G401 (cell line): Measurements from ENCODE around the gene CXXC5. TPM values are rescaled to one million over a fixed set of nuclear protein-coding genes. Genes with fewer than 3 reads are reported as not detected.

Experiments used
- DNase-seq: peaks from one replicate; pipeline ENCODE4 v3.0.0-alpha.2; 2015; ENCODE audit warnings: low spot score
- in situ Hi-C: cut with HindIII; loops from 2 replicates; pipeline ENCODE4 v1.10.0; 2016; ENCODE audit warnings: low sequenced_read_pairs, mixed read lengths
- total RNA-seq: library from RNA; depleted of rRNA; stranded (reverse); fragments of >200 nt; shearing (Covaris generic); gene quantifications from 2 replicates; pipeline ENCODE4 v1.2.3, GENCODE V29; 2014

The CXXC5 gene
- total RNA-seq, 1 experiment from 2014 or later, result 280 TPM

DNA sequence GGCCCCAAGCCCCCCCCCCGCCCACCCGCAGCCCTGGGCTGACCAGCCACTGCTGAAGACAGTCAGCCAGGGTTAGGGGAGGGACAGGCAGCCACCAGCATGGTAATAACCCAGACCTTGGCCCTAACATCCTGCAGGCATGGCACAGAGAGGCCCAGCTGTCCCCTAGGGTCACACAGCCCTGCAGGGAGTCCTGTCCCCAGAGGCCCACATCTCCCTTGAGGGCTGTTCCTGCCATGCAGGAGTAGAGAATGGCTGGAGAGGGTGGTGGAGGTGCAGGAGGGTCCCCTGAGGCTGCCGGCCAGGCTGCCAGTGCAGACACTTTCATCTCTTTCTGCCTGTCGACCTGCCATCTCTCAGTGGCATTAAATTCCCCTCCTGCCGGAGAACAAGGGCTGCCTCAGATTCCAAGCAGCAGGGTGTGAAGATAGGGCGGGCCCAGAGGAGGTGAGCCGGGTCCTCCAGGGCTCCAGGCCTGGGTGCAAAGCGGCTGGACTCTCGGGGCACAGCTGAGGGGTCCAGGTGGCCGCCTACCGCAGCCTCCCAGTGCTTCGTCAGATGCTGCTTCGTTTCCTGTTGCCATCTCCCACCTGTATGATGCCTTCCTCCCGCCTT lies 40.0 kb downstream of the CXXC5 start:
- in situ Hi-C loops, result no loop called here
- DNase-seq, result no peak

DNA sequence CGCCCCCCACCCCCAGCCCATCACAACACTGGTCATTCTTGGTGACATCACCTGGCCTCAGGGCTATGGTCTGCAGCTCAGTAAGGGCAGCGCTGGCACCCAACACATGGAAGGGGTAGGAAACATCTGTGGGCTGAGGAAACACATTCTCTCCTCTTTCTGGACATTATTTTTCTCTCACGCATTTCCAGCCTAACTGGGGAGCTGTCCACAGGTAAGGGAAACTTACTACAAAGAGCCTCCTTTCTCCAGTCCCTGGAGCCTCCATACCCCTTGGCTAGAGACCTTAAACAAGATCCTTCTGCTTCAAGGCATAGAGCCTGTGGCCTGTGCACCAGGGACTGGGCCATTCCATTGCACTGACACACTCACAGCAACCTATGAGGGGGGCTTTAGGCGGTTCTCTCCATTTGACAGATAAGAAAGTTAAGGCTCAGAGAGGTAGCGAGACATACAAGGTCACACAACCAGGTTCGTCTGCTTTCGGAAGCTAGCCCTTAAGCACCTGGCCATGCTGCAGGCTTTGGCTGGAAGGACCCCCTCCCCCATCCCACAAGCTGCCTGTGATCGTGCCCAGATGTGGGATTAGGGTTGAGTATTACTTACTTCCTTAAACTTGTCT lies 40.7 kb downstream of the CXXC5 start:
- DNase-seq, result no peak

DNA sequence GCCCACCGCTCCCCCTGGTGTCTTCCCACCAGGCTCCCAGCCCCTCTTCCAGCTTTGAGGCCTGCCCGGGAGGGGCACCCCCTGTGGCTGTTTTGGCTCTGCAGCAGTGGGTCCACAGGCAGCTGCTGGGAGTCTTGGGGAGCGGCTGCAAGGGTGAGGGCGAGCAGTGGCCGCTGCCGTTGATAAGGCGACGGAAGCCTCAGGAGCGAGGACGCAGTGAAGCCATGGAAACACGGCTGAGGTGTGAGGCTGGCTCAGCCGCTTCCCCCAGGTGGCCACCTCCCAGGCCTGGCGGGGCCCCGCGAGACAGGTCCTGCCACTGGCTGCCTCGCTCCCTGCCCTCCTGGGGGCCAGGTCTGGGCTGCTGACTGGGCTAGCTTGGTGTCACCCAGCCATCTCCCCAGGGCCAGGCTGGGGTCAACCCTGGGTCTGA lies 41.5 kb downstream of the CXXC5 start:
- in situ Hi-C loops, result no loop called here
- DNase-seq, result no peak

More for the DNA sequence above, 40.7 kb downstream of the CXXC5 start:
- in situ Hi-C loops, result no loop called here

DNA sequence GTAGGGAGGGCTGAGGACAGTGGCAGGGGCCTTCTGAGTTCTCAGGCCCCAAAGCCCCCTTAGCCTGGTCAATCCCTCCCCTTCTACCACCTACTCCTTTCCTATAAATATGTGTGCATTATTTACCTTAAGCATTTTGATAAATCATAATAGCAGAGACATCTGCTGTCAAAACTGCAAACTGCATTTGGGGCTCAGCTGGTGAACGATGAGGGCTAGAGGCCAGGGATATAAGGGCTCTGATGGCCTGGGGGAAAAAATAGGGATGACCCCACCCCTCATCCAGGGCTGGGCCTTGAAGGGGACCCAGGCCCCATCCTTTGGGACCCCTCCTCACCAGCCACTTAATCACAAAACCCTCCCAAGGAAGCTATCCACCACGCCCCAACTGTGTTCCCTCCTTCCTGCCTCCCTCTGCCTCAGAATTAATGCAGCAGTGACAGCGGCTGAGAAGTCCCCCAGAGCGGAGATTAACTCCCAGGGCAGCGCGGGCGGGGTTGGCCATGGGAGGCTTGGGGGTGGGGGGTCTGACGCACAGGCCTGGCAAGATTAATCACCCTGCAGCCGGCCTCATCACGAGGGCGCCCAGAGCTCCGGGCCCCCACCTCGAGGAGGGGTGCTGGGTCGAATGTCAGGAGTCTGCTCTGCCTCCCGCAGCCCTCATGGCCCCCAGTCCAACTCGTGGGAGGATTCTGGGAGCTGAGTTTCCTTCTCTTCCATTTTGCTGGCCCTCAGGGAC lies 42.1 kb downstream of the CXXC5 start:
- DNase-seq, result no peak
- in situ Hi-C loops, result no loop called here

DNA sequence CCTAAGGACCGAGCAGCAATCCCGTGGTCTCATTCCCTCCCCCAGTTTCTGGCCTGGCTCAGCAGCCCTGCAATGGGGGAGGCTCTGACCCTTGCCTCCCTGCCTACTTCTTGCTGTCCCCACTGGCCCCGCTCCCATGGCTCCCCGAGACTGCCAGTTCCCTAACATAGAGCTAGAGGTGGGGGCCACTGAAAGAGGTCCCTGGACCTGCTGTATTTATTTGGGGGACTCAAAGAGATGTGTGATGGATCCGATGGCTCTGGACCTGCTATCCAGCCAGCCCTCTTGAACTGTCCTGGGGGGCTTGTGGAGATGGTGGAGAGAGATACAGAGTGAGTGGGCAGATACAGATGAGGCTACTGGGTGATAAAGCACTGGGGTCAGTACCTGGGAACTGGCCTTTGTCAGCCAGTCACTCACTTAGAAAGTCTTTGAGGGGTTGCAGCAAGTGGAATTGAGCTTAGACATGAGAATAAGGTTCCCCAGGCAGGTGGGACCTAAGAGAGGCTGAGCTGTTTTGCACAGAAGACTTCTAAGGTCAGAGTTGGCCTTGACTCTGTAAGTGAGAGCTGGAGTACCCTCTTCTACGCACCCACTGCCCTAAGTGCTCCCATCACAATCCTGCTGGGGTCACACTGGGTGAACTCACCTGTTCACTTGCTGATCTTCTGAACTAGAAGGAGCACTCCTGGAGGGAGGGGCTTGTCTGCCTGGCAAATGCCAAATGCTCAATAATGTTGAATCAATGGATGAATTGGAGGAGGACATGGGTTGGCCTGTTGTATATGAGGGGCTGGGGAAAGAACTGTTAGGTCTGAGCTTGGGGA lies 42.9 kb downstream of the CXXC5 start:
- in situ Hi-C loops, result no loop called here

DNA sequence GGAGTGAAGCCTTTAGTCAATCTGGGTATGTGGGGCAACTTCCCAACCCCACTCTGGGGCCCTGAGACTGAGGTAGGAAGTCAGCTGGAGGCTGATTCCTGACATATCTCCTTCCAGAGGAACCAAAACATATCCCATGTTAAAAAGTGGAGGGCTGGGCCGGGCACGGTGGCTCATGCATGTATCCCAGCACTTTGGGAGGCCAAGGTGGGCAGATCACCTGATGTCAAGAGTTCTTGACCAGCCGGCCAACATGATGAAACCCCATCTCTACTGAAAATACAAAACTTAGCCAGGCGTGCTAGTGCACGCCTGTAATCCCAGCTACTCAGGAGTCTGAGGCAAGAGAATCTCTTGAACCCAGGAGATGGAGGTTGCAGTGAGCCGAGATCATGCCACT lies 44.0 kb downstream of the CXXC5 start:
- in situ Hi-C loops, result no loop called here
- DNase-seq, result no peak

More for the DNA sequence above, 42.9 kb downstream of the CXXC5 start:
- no peak for DNase-seq

DNA sequence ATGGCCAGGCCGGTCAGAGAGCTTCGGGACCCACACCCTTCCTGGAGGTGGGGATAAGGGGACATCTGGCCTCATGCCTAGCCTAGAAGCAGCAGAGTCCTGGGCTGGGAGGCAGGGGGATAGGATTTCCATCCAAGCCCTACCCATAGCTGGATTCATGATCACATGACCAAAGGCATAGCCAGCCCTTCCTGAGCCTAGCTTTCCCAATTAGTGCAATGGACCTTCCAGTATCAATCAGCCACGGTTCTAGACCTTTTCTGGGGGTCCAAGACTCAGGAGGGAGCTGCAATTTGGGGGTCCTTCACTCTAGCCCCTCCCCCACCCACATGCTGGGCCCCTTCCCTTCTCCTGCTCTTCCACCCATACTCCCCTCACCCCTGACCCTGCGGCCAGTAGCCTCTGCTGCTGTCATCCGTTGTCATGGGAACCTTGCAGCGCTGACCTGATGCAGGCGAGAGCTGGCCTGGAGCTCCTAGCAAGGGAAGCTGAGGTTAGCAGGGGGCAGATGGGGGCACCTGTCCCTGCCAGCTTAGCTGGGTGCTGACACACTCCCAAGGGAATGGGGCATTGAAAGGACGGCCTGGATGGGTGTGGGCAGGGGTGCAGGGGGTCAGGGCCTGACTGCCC lies 44.6 kb downstream of the CXXC5 start:
- in situ Hi-C loops, result no loop called here
- DNase-seq, result no peak

DNA sequence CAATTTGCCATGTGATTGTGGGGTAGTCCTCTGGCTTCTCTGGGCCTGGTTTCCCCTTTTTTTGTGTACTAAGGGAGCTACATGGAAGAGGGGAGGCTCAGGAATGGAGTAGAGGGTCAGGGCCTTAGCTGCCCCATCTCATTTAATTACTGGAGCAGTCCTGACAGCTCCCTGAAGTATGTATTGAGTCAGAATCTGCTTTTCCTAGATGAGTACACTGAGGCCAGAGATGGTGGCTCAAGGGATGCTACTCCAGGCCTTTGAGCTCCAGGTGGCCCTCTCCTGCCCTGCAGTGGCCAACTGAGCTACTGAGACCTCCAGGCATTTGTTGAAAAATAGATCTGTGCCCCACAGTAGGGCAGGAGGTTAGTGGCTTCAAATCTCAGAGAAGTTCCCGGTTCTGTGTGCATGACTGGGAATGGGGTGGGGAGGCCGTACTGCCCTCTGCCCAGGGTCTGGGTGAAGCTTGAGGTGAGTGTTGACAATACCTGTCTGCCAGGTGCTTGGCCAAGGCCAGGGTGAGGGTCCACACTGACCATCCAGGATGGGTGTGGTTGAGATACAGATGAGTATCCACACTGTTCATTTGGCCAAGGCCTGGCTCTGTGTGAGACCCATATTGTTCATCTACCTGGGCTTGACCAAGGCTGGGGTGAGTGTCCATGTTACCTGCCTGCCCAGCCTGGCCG lies 45.7 kb downstream of the CXXC5 start:
- DNase-seq, result no peak
- in situ Hi-C loops, result no loop called here

DNA sequence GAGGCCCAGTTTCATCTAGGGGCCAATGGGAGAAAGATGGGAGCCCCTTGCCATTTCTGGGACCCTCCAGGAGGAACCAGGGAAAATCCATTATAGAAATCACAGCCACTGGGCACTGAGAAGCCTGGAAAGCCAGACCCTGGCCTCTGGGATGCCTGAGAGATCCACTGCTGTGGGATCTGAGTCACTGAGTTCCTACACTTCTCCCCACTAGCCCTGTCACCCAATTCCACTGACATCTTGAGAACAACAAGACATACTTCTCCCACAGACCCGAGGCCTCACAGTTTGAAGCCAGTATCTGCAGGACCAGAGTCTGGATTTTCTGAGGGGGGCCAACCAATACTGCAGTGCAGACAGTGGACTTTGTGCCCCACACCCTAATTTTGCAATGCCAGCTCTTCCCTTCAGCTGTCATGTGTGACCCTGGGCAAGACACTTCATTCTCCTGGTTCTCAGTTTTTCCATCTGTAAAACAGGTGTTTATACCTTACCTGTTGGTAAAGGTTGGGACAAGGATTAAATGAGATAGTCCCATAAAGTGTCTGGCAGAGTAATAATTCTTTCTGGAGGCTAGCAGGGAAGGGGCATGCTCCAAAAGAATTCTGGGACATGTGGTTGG lies 46.5 kb downstream of the CXXC5 start:
- in situ Hi-C loops, result no loop called here
- DNase-seq, result no peak

DNA sequence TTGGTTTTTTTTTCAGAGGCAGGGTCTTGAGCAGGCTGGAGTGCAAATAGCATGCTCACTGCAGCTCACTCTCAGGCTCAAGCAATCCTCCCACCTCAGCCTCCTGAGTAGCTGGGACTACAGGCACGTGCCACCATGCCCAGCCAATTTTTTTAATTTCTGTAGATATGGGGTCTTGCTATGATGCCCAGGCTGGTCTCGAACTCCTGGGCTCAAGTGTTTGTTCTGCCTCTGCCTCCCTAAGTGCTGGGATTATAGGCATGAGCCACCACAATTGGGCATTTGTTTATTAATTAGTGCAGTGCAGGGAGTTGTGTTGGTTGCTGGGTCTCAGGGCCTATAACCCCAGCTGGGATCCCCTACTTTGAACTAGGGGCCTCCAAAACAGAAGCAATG lies 47.0 kb downstream of the CXXC5 start:
- DNase-seq, result no peak
- in situ Hi-C loops, result no loop called here

DNA sequence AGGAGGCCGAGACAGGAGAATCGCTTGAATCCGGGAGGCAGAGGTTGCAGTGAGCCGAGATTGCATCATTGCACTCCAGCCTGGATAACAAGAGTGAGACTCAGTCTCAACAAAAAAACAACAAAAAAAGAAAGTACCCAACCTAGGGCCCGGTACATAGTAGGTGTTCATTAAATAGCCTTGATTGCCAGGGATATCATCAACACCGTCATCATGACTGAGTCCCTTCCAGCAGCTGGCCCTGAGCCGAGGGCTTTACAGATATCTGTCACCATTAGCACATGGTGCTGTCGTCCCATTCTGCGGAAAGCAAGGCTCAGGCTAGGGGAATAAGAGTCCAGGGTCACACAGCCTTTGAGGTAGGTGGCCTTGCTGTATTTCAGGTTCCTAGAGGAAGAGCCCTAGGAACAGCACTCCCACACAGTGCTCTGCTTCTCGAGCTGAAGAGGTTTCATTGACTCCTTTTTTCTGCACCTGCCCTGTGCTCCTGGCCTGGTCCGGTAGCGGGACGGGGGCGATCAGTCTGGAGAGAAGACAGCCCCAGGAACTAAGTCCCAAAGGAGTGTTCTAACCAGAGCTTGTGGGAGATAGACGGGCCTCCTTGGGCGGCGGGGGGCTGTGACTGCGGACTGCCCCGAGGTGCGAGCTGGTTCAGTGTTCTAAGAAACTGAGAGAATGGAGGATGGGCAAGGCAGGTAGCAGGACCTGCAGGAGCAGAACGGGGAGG lies 48.2 kb downstream of the CXXC5 start:
- DNase-seq, result no peak
- in situ Hi-C loops, result no loop called here

DNA sequence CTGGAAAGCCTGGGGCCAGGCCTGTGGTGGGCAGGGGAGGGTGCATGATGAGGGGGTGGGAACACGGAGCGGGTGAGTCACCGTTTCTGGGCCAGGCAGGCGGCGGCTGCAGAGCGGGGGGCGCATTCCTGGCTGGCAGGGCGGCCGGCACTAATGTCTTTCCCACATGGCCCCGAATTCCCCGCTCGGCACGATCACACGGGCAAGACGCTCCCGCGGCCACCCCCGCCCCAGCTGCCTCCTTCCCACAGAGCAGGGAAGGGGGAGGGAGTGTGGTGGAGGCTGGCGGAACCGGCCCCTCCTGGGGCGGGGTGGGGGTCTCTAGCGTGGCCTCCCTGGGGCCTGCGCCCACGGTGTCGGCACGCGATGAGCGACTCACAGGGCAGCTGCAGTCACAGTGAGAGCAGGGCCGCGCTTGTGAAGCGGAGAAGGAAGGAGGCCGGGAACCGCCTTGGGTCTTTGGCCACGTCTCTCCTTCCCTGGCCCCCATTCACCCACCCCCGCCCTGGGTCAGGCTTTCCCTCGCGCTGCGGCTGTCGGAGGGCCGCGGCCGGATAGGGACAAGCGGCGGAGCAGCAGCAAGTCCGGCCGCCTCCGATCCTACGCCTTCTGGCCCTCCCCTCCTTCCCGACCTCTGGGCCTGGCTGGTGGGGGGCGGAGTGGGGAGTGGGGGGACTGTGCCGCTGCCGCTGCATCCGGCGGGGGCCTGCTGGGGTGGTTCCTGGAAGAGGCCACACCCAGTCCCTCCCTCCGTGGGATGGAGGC lies 48.9 kb downstream of the CXXC5 start:
- in situ Hi-C loops, result no loop called here

DNA sequence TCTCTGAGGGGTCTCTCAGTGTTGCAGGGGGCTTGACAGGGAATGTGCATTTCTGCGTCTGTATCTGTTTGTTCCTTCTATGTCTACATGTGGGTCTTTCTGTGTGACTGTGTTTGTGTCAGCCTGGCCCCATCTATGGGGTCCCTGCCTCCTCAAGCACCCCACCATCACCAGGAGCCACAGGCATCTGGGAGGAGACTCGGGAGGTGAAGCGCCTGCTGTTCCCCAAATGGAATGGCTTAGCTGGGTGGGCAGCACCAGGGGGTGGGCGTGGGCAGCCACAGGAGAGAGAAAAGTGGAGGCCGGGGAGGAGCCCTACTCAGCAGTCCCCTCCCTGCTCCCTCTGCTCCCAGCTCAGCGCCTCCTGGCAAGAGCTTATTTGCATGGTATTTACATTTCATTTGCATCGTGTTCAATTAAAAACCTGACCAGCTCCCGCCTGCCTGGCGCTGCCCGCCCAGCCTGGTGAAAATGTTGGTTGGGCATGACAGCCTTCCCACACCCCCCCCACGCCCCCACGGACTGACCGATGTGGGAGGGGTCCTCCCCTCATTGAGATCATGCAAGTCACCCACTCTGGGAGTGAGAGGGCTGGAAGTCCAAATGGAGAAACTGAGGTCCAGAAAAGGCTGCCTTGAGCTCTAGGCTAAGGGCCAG lies 50.5 kb downstream of the CXXC5 start:
- in situ Hi-C loops, result no loop called here
- peak; percentile 59 for DNase-seq

More for the DNA sequence above, 48.9 kb downstream of the CXXC5 start:
- DNase-seq, result peak; percentile 73

DNA sequence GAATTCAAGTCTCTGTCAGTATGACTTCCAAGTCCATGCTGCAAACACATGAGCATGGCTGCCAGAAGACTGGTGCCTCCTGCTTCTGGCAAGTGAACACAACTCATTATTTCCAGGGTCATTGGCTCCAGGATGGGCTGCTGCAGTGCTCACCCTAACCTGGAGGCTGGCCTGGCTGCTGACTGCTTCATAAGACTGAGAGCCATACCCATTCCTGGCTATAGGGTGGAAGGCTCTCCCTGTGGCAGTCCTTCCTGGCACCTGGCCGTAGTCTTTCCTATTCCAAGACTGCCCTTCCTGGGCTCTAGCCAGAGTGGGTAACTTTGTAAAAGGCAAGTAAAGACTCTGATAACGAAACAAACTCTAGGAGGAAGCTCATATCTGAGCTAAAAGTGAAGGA lies 51.2 kb downstream of the CXXC5 start:
- in situ Hi-C loops, result no loop called here
- DNase-seq, result peak; percentile 41

DNA sequence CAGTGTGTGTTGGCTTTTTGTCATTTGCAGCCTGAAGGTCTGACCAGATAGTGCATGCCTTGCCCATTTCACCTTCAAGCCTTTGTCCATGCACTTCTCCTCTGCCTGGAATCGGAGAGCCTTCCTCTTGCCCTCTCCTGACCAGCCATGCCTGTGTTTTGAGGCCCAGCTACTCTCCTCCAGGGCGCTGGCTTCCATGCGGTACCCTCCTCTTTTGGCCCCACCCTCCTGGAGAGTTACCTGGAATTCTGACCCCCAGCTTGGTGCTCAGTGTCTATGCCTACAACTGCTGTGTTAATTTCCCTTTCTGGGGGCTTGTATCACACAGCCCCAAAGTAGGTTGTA lies 52.5 kb downstream of the CXXC5 start:
- in situ Hi-C loops, result loop anchor here (5.0 kb wide), 1 partner anchor 47 kb away; no protein-coding TSS in a partner anchor

DNA sequence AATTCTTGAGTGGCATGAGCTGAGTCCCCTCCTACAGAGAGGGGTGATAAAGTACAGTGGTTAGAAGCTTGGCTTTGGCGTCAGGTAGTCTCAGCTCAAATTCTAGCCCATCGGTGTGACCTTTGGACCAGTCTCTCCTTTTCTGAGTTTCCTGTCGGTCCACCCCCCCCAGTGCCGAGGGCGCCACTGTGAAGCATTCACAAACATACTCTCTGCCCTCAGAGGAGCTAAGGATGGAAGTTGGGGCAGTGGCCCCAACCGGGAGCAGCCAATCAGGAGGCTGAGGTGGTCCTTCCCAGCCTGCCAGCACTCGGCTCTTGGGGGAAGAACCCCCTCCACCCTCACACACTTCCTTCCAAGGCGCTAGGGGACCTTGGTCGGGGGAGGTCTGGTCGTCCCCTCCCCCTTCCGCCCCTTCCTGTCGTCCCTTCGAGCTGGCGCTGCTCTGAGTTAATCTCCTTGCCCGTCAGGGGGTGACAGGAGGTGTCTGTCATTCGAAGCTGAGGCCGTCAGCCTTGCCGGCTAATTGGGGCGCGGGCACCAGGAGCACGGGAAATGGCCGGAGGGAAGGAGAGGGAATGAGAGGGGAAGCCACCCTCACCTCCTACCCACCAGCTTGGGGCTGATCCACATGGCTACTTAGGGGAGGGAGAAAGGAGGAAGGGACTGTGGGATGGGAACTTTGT lies 53.0 kb downstream of the CXXC5 start:
- in situ Hi-C loops, result loop anchor here (5.0 kb wide), 1 partner anchor 46 kb away; no protein-coding TSS in a partner anchor
- peak; percentile 71 for DNase-seq

More for the DNA sequence above, 52.5 kb downstream of the CXXC5 start:
- no peak for DNase-seq
